ENCODE results near the gene ATG101. TPM values are rescaled to one million over a fixed set of nuclear protein-coding genes. Genes with fewer than 3 reads are reported as not detected.

The ATG101 gene
- total RNA-seq, 1 donor from 2014 or later = 70.2 TPM

DNA sequence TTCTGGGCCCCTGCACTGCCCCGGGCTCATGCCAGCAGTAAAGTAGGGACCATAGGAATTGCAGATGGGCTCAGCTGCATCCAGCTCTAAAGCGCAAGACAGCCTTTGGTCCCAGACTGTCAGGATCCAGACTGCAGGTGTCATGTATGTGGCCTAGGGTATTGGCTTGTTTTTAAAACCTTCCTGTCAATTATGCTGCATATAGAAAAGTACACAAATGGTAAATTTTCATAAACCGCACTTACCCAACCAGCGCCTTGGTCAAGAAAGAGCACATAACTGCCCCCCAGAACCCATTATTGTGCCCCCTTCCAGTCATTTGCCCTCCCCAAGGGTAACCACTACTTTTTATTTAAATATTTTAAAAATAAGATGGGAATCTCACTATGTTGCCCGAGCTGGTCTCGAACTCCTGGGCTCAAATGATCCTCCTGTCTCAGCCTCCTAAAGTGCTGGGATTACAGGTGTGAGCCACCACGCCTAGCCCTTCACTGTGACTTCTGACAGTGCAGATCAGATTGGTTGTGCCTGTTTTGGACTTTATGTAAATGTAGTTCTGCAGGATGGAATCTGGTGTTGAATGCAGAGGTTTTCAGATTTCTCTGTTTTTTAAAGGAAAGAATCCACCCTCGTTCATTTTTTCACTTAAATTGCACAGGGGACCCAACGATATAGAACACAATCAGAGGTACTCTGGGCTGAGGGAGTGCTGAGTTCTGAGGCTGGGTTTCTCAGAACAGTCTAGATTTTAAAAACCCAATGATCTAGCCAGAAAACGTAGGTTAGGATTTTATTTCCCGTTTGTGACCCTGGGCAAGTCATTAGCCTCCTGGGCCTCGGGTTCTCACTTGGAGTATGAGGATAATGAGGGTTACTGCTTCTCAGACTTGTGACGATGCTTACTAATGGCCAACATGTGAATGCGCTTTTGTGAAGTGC, 11.9 kb upstream of the ATG101 start:
- no peak for DNase-seq (ENCODE audit: low read depth, low spot score)

DNA sequence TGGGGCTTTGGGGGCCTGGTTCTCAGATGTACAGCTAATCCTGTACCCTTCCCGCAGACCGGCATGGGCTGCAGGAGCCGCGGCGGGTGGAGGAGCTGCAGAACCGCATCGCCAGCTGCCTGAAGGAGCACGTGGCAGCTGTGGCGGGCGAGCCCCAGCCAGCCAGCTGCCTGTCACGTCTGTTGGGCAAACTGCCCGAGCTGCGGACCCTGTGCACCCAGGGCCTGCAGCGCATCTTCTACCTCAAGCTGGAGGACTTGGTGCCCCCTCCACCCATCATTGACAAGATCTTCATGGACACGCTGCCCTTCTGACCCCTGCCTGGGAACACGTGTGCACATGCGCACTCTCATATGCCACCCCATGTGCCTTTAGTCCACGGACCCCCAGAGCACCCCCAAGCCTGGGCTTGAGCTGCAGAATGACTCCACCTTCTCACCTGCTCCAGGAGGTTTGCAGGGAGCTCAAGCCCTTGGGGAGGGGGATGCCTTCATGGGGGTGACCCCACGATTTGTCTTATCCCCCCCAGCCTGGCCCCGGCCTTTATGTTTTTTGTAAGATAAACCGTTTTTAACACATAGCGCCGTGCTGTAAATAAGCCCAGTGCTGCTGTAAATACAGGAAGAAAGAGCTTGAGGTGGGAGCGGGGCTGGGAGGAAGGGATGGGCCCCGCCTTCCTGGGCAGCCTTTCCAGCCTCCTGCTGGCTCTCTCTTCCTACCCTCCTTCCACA, 11.0 kb upstream of the ATG101 start:
- no peak for DNase-seq (ENCODE audit: low read depth, low spot score)

DNA sequence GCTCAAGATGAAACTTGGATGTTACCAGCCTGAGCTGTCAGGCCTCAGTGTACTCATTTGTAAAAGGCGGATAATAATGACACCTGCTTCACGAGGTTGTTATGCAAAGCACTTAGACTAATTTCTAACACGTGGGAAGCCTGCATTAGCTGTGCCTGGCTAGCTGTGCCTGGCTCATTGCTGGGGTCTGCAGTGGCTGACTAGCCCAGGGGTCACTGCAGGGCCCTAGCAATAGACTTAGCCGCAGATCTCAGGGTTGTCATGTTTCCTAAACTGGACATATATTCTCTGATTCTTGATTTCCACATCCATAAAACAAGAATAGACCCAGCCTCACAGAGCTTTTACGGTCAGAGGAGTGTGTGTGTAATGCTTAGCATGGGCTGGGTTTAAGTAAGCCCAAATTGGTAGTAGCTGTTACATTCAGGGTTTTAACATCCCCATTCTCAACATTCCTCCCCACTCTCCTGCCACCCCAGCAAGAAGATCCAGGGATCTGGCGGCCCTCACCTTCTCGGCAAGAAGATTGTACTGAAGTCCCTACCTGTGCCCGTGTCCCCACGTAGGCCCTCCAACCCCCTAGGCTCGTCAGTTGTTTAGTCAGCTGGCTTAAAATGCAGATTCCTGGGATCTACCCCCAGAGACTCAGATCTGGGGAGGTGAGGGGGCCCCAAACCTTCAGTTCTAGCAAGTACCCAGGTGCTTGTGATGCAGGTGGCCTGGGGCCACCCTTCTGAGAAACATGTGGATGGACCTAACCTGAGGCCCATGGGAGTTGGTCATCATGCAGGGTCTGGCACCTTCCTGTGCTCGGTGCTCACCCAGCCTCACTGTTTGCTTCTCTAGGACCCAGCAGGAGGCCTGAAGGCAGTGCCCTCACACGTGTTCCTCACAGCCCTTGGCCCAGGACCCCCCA, 9.9 kb upstream of the ATG101 start:
- no peak for DNase-seq (ENCODE audit: low read depth, low spot score)

DNA sequence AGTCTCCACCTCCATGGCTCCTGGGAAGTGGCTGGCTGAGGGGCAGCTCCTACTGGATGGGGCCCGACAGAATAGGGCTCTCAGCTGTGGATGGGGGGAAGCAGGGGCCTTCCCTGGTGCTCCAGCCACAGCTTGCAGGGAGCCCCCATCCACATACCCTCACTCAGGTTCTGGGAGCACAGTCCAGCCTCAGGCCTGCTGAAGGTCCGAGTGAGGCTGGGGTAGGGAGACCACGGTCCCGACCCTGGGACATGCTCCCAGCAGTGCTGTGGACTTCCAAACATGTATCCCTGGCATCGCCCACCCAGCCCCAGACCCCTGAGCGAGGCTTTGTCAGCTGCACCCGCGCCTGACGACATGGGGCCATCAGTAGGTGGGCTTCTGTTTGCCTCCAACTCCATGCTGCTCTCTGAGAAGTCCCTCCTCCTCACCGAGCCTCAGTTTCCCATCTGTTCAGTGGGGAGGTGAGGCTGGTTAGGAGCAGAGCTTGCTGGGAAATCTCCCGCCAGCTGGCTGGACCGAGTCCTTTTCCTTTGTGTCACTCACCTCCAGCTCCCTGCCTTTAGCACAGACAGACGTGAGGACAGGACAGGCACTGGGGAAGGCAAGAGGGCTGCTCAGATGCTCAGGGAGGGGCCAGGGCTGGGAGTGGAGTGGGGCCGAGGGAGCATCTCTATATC, 9.1 kb upstream of the ATG101 start:
- no peak for DNase-seq (ENCODE audit: low read depth, low spot score)

- no peak for DNase-seq (ENCODE audit: low read depth, low spot score)
Measured at GRCh38 chr12:52061470-52062166, 8.2 kb upstream of the ATG101 start.

GRCh38 chr12:52062167-52063081, 7.4 kb upstream of the ATG101 start:
- DNase-seq (ENCODE audit: low read depth, low spot score) = no peak

- DNase-seq (ENCODE audit: low read depth, low spot score) = no peak
Measured at GRCh38 chr12:52063082-52063924, 6.5 kb upstream of the ATG101 start.

DNA sequence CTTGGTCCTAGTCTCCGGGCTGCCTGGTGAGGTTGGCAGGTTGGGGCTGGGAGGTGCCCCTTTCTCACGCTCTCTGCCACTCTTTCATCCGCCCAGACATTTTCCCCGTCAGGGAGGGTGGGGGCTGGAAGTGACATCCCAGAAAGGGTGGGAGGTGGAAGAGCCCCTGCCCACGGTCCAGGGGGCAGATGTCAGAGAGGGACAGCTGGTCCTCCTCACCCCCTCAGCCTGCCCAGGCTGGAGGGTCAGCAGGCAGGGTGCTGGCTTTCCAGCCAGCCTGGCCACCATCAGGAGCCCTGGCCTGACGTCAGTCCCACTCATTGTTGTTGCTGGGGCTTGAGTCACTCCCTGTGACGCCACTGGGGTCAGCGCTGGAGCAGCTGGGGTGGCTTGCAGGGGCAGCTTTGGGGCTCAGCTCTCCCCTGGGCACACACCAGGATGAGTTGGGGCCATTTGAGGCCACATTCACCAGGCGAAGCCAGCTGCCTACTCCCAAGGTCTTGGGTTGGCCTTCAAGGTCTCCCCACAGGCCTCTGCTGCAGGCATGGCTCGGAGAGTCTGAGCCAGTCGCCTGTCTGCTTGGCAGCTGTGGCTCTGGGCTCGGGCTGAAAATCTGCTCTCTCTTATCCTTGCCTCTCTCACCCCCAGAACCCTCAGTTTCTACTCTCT, 5.7 kb upstream of the ATG101 start:
- DNase-seq (ENCODE audit: low read depth, low spot score) = peak; percentile 52

GRCh38 chr12:52066346-52067080, 3.3 kb upstream of the ATG101 start:
- DNase-seq (ENCODE audit: low read depth, low spot score) = no peak

DNA sequence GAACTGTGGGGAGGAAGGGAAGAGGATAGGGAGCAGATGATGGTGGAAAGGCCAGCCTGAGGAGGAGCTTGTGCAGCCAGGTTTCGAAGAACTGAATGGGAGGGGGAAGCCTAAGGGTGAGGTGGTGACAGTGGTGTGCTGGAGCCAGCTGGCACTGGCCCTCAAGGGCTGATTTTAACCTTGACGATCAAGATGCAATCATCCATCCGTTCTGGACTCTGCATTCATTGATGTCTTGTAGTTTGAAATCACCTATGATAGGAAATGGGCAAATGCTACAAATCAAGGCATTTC, 2.8 kb upstream of the ATG101 start:
- DNase-seq (ENCODE audit: low read depth, low spot score) = no peak

DNA sequence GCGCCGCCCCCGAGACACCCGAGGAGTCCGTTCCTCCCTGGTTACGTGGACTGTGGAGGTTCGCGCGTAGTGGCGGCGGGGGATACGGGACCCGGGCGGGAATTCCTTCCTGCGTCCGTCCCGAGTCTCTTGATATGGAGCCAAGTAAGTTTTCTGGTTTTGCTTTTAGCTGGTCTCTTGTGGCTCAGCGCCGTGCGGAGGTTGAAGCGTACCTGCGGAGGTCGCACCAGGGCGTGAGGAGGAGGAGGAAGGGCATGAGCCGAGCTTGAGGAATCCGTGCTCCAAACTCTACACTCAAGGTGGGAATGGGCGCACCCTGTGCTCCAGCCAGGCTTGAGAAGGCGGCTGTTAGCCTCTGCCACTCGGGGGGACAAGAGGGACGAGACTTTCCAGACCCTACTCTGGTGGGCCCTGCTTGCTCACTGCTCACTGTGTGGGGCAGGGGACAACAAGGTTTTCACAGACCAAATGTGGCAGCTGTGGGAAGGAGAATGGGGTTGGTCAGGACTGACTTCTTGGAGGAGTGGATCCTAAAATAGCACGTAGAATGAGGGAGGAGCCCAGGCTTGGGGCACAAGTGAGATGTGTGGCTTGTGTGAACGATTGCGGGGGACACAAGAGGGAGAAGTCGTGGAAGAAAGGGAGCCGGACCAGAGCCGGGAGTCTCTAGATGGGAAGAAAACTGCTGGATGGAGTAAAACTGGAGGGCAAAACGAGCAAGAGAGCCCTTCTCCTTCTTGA, 577 bp downstream of the ATG101 start:
- DNase-seq (ENCODE audit: low read depth, low spot score) = no peak

DNA sequence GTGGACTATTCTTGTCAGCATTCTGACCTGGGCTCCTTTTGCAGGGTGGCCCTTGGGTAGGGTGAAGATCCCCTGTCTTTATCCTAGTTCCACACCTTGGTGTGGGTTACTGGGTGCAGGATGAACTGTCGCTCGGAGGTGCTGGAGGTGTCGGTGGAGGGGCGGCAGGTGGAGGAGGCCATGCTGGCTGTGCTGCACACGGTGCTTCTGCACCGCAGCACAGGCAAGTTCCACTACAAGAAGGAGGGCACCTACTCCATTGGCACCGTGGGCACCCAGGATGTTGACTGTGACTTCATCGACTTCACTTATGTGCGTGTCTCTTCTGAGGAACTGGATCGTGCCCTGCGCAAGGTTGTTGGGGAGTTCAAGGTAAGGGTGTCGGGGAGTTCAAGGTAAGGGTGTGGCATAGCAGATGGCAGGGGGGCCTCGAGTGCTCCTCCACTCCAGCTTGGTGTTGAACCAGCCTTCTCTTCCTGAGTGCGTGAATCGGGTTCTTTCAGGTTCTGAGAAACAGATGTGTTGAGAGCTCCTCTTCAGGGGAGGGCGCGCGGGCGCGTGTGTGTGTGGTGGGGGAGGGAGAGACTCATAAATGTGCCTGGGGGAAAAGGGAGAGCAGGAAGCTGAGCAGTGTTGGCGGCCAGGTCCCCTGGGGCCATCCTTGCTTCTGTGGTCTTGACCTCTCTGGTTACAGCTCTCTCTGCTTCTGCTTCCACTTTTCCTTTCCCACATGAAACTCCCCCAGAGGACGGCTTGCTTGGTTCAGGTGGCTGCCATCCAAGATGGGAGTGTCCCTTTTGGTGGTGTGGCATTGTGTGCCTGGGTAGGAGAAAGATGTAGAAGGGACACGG, 4.0 kb downstream of the ATG101 start:
- DNase-seq (ENCODE audit: low read depth, low spot score) = no peak

GRCh38 chr12:52074971-52075724, 5.4 kb downstream of the ATG101 start:
- no peak for DNase-seq (ENCODE audit: low read depth, low spot score)

GRCh38 chr12:52076811-52077210, 7.0 kb downstream of the ATG101 start:
- DNase-seq (ENCODE audit: low read depth, low spot score) = no peak

DNA sequence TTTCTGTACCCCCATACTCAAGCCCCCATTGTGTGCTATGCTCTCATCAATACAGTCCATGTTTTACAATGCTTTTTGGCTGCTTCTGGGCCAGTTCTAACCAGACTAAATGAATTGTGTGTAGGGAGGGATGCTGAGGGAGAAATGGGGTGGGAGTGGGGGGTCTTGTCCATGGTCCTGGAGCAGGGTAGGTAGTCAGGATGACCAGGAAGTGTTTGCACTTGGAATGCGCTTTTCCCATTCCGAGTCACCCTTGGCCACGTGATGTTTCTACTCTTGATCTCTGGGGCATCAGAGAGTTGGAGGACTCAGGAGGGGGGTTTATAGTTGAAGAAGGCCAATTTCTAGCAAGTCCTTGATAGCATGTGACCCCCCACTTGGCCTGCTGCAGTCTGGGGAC, 8.5 kb downstream of the ATG101 start:
- DNase-seq (ENCODE audit: low read depth, low spot score) = no peak

Data from pulmonary artery endothelial cell (primary cell).